Calu3 (cell line): ENCODE measurements around the gene ALDH3A2. TPM values are rescaled to one million over a fixed set of nuclear protein-coding genes. Genes with fewer than 3 reads are reported as not detected.

Experiments used
- BruUV-seq: library from RNA; stranded (reverse); fragments of 400-500 nt; replicated peaks from 2 replicates; lab custom pipeline; 2021; lab: Mats Ljungman, UMichigan
- CTCF ChIA-PET: fragments of 300-600 bp; sonication (Branson Sonifier 250); formaldehyde crosslinking; loops from one replicate; lab custom pipeline; 2022; ENCODE audit warnings: antibody characterized with exemption; lab: Charles Lee
- DNase-seq: peaks from one replicate; pipeline ENCODE4 v3.0.0; 2022
- H3K27ac Mint-ChIP-seq: one replicate; pipeline ENCODE4 v1.8.0; 2022; ENCODE audit warnings: mixed read lengths; ENCODE audit not compliant: unreplicated experiment
- H3K27me3 Mint-ChIP-seq: one replicate; pipeline ENCODE4 v1.8.0; 2022; ENCODE audit warnings: mixed read lengths; ENCODE audit not compliant: unreplicated experiment
- H3K36me3 Mint-ChIP-seq: one replicate; pipeline ENCODE4 v1.8.0; 2022; ENCODE audit warnings: mild to moderate bottlenecking, moderate library complexity, mixed read lengths; ENCODE audit not compliant: insufficient read depth, unreplicated experiment
- H3K4me1 Mint-ChIP-seq: one replicate; pipeline ENCODE4 v1.8.0; 2022; ENCODE audit warnings: mild to moderate bottlenecking, low read depth, mixed read lengths; ENCODE audit not compliant: unreplicated experiment
- H3K4me3 Mint-ChIP-seq: one replicate; pipeline ENCODE4 v1.8.0; 2022; ENCODE audit warnings: mild to moderate bottlenecking, low read depth, moderate library complexity, mixed read lengths; ENCODE audit not compliant: unreplicated experiment
- H3K9me3 Mint-ChIP-seq: one replicate; pipeline ENCODE4 v1.8.0; 2022; ENCODE audit warnings: low read depth, mixed read lengths; ENCODE audit not compliant: unreplicated experiment
- CTCF ChIP-seq: fragments of 200-600 bp; IDR thresholded peaks from one replicate; pipeline ENCODE4 v1.8.0; 2022; ENCODE audit warnings: antibody characterized with exemption; ENCODE audit not compliant: unreplicated experiment
- intact Hi-C: fragments of 100-400 bp; cut with micrococcal nuclease; formaldehyde crosslinking; loops from one replicate; pipeline ENCODE4 v1.10.0; 2022; ENCODE audit not compliant: unreplicated experiment
- total RNA-seq: library from RNA; stranded (reverse); gene quantifications from 2 replicates; pipeline ENCODE4 v1.2.3, GENCODE V29; 2022

The ALDH3A2 gene
- total RNA-seq, 1 experiment from 2014 or later: 32.4 TPM

GRCh38 chr17:19709841-19710240 is 61.3 kb downstream of the ALDH3A2 start:
- H3K4me1 Mint-ChIP-seq: no peaks in the 10 kb centered on the region
- H3K9me3 Mint-ChIP-seq: no peaks in the 10 kb centered on the region
- H3K4me3 Mint-ChIP-seq: no peak overlapping the region
- no peaks in the 10 kb centered on the region for H3K36me3 Mint-ChIP-seq
- TF ChIP-seq CTCF: no peak
- H3K27ac Mint-ChIP-seq: no peak overlapping the region
- H3K27me3 Mint-ChIP-seq: no peaks in the 10 kb centered on the region
- no TSS peak for BruUV-seq
- CTCF ChIA-PET: no interaction called here
- intact Hi-C loops: no loop called here
- no peak for DNase-seq

- H3K36me3 Mint-ChIP-seq: no peaks in the 10 kb centered on the region
- H3K9me3 Mint-ChIP-seq: no peaks in the 10 kb centered on the region
- no peaks in the 10 kb centered on the region for H3K4me1 Mint-ChIP-seq
- H3K27ac Mint-ChIP-seq: no peak overlapping the region
- intact Hi-C loops: no loop called here
- CTCF ChIA-PET: no interaction called here
- no peak for DNase-seq
- no TSS peak for BruUV-seq
- H3K27me3 Mint-ChIP-seq: no peaks in the 10 kb centered on the region
- H3K4me3 Mint-ChIP-seq: no peak overlapping the region
- TF ChIP-seq CTCF: no peak
These were observed 64.0 kb downstream of the ALDH3A2 start for GRCh38 chr17:19712436-19713004.

- DNase-seq: no peak
- Mint-ChIP-seq H3K4me3 (no peak overlapping the region), H3K27ac (no peak overlapping the region), H3K4me1 (no peaks in the 10 kb centered on the region), H3K36me3 (no peaks in the 10 kb centered on the region), H3K9me3 (no peaks in the 10 kb centered on the region), H3K27me3 (no peaks in the 10 kb centered on the region)
- TF ChIP-seq CTCF: no peak
- CTCF ChIA-PET: no interaction called here
- intact Hi-C loops: no loop called here
- no TSS peak for BruUV-seq
These were observed 64.9 kb downstream of the ALDH3A2 start for GRCh38 chr17:19713462-19713861.

- H3K4me1 Mint-ChIP-seq: peaks cover under 1% of the 10 kb centered on the region
- DNase-seq: no peak
- H3K9me3 Mint-ChIP-seq: no peaks in the 10 kb centered on the region
- H3K4me3 Mint-ChIP-seq: no peak overlapping the region
- no peak overlapping the region for H3K27ac Mint-ChIP-seq
- intact Hi-C loops: no loop called here
- no peaks in the 10 kb centered on the region for H3K27me3 Mint-ChIP-seq
- no peaks in the 10 kb centered on the region for H3K36me3 Mint-ChIP-seq
- no TSS peak for BruUV-seq
- CTCF ChIA-PET: no interaction called here
- no peak for TF ChIP-seq CTCF
These were observed 65.4 kb downstream of the ALDH3A2 start for GRCh38 chr17:19713901-19714361.
